SK-N-SH (cell line): ENCODE results near the gene DSG3.

Source experiments
- CTCF ChIP-seq: fragments of 200-600 bp; sonication (generic); IDR thresholded peaks from 2 replicates; pipeline ENCODE4 v1.6.1; 2017; ENCODE audit warnings: antibody characterized with exemption, mild to moderate bottlenecking, moderate library complexity
- EZH2phosphoT487 ChIP-seq: fragments of 200-600 bp; sonication (generic); IDR thresholded peaks from 2 replicates; pipeline ENCODE4 v1.6.1; 2017; ENCODE audit warnings: low read depth, mixed run types, mild to moderate bottlenecking, antibody characterized with exemption, moderate library complexity, borderline replicate concordance
- FOXM1 ChIP-seq: IDR thresholded peaks from 2 replicates; pipeline ENCODE4 v1.4.0; 2012; ENCODE audit warnings: low read depth, mild to moderate bottlenecking
- MEF2A ChIP-seq: IDR thresholded peaks from 2 replicates; pipeline ENCODE4 v1.4.0; 2012; ENCODE audit warnings: low read depth, borderline replicate concordance
- POLR2AphosphoS5 ChIP-seq: IDR thresholded peaks from 2 replicates; pipeline ENCODE4 v1.6.1; 2012; ENCODE audit warnings: low read depth, low read length
- REST ChIP-seq: IDR thresholded peaks from 2 replicates; pipeline ENCODE4 v1.6.1; 2012; ENCODE audit warnings: mild to moderate bottlenecking, low read depth, low read length, moderate library complexity
- YY1 ChIP-seq: IDR thresholded peaks from 2 replicates; pipeline ENCODE4 v1.4.0; 2012; ENCODE audit warnings: low read depth, mild to moderate bottlenecking
- TF ChIP-seq, protein P1 (sequence below): fragments of 150-350 bp; IDR thresholded peaks from 2 replicates; pipeline ENCODE4 v1.6.1; 2017; ENCODE audit warnings: antibody characterized with exemption, low read length, low read depth, borderline replicate concordance

DNA sequence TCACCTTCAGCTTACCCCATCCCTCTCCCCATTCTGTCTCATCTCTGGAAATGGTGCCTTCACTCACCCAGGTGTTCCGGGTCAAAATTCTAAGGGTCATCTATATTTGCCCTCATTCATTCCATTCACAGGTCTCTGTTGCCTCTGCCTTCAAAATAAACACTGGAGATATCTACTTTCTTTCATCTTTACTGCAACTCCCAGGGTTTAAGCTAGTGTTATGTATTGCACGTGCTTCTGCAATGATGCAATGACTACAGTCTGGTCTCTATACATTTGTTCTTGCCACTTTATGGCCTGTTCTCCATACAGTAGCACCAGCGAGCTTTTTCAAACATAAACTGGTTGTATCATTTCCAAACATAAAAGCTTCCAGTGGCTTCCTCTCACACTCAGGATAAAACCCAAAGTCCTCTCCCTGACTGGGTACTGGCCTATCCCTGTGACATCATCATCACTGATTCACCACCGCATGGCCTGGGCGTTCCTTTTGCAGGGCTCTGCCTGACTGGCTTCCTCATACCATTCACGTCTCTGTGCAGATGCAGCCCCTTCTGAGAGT, 64.7 kb downstream of the DSG3 start:
- no peak for TF ChIP-seq CTCF
- no peak for TF ChIP-seq POLR2AphosphoS5
- TF ChIP-seq EZH2phosphoT487: no peak
- no peak for TF ChIP-seq FOXM1
- no peak for TF ChIP-seq REST
- TF ChIP-seq, protein P1, sequence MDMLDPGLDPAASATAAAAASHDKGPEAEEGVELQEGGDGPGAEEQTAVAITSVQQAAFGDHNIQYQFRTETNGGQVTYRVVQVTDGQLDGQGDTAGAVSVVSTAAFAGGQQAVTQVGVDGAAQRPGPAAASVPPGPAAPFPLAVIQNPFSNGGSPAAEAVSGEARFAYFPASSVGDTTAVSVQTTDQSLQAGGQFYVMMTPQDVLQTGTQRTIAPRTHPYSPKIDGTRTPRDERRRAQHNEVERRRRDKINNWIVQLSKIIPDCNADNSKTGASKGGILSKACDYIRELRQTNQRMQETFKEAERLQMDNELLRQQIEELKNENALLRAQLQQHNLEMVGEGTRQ: no peak
- TF ChIP-seq MEF2A: no peak
- no peak for TF ChIP-seq YY1
